GM18526 (cell line): ENCODE data around the gene RRP1.

Experiments used
- POLR2A ChIP-seq: IDR thresholded peaks from 3 replicates; pipeline ENCODE4 v1.6.1; 2011; ENCODE audit not compliant: insufficient read length; ENCODE audit errors: extremely low read depth

The RRP1 gene

DNA sequence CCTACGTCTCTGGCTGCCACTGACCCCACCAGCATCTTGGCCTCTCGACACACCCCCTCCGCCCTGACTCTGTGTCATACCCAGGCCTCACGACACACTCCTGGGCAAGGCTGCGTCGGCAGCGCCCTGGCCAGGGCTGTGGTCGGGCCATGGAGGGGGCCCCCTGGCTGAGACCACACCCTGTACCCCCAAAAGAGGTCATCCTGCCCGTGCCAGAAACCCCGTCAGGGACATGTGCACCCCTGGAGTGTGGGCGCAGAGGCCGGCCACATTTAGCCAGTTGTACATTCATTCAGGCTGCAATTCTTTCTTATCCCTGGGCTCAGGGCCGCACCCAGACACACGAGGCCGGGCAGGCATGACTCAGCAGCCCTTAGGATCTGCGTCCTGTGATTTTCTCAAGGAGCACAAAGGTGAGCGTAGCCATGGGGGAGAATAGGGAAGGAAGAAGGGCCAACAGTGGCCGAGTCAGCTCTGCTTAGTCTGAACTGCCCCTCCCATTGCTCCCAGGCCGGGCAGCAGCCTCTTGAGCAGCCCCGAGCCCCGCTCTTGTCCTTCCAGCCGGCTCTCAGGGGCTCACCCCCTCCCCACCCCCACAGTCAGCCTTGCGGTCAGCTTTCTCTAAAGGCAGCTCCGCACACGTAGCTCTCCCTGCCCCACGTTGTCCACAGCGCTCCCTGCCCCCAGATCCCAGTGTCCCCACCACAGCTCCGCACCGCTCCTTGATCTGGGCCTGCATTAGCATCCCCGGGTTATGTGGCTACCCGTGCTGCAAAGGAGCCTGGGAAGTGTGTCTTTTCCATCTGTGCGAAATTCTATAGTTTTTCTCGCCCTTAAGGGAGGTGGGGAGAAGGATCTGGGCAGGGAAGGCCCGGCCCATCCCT lies 21.2 kb upstream of the RRP1 start:
- no peak for TF ChIP-seq POLR2A

- TF ChIP-seq POLR2A = no peak
Observed at GRCh38 chr21:43768868-43769167, 20.6 kb upstream of the RRP1 start.

- no peak for TF ChIP-seq POLR2A
Observed at GRCh38 chr21:43769325-43769958, 19.9 kb upstream of the RRP1 start.

- no peak for TF ChIP-seq POLR2A
Observed at GRCh38 chr21:43770066-43770655, 19.2 kb upstream of the RRP1 start.

GRCh38 chr21:43771199-43771675 lies 18.1 kb upstream of the RRP1 start:
- TF ChIP-seq POLR2A = no peak

DNA sequence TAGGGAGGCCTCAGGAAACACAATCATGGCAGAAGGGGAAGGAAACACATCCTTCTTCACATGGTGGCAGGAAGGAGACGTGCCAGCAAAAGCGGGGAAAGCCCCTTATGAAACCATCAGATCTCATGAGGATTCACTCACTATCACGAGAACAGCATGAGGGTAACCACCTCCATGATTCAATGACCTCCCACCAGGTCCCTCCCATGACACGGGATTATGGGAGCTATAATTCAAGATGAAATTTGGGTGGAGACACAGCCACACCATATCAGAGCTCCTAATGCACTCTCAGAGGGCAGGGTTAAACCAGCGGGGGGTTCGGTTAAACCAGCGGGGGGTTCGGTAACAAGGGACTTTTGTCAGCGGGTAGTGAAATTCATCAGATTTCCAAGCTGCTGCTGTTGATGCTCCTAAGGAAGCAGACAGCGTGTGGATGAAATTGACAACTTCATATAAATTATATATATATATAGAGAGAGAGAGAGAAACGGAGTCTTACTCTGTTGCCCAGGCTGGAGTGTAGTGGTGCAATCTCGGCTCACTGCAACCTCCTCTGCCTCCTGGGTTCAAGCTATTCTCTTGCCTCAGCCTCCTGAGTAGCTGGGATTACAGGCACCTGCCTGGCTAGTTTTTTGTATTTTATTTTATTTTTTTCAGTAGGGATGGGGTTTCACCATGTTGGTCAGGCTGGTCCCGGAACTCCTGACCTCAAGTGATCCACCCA lies 17.5 kb upstream of the RRP1 start:
- no peak for TF ChIP-seq POLR2A

DNA sequence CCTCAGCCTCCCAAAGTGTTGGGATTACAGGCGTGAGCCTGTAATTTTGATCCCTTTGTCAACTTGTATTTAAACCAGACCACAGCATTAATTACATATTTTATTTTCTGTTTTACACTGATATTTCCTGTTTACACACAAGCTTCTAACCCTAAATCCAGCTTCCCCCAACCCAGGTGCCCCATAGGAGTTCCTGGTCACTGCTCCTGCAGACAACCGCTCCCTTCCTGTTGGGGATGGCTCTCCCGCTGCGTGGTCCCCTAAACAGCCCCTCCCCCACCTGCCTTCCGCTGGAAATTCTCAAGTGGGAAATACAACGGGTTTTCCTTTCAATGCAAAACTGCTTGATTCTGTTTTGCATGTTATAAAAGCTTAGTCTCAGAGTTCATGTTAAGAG lies 17.0 kb upstream of the RRP1 start:
- no peak for TF ChIP-seq POLR2A

DNA sequence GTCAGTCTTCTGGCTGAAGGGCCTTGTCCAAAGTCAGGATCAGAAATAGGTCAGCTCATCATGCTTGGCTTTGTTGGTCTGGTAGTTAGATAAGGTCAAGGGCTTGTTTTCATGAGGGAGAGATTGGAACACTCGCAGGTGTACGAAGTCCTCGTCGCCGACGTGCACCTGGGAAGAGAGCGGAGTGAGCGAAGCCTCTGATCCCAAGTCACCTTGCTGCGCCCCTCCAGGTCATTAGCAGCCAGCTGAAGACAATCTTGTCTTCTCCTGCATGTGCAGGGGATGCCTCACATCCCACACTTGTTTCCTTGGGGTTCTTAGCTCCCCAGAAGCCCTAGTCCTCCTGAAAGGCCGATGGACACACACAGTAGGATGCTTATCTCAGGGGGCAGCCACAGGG lies 15.2 kb upstream of the RRP1 start:
- TF ChIP-seq POLR2A = no peak

DNA sequence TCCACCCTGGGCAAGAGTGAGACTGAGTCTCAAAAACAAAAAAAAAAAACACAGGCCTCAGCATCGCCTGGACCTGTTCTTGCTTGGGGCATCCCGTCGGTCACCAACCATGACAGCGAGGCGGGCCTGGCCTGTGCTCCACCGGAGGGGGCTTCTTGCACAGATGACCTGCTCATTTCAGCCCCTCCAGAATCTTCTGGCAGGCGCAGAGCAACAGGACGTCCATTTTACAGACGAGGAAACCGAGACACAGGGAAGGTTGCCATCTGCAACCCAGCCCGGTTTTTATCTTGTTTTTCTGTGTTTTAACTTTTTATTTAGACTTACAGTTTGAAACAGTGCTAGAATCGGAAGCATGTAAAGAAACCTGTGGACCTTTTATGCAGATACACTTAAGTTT lies 14.2 kb upstream of the RRP1 start:
- TF ChIP-seq POLR2A = no peak

DNA sequence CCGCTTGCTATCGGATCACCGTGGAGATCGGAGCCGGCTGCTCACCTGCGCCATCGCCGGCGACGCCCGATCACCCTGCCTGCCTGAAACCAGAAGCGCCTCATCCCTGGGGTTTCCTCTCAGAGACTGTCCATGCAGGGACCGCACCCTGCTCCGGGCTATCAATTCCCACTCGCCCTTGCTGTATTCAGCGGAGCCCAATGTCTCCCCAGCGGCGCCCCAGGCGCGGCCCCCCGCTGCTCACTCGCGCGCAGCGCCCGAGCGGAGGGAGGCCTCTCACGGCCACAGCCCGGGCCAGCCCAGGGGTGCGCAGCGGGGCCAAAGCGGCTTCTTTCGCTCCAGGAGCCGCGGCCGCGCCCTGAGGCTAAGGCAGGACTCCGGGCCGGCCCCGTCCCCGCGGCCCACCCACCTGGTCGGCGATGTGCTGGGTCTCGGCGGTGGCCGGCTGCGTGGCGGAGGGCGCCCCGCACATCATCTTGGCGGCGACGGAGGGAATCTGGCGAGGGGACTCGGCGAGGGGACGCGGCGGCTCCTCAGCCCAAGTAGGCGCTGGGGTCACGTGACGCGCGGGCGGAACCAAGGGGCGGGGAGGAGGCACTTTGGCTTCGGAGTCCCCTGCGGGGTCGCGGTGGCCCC lies 13.5 kb upstream of the RRP1 start, which contains the start of gene CSTB:
TSS of gene CSTB (minus strand) at position 514 of the 636 bp plus-strand sequence. CDS start at position 475, 39 bp downstream.
- peak; percentile 72 for TF ChIP-seq POLR2A

GRCh38 chr21:43777953-43778352 lies 11.4 kb upstream of the RRP1 start:
- no peak for TF ChIP-seq POLR2A

- no peak for TF ChIP-seq POLR2A
Observed at GRCh38 chr21:43778469-43779335, 10.7 kb upstream of the RRP1 start.

DNA sequence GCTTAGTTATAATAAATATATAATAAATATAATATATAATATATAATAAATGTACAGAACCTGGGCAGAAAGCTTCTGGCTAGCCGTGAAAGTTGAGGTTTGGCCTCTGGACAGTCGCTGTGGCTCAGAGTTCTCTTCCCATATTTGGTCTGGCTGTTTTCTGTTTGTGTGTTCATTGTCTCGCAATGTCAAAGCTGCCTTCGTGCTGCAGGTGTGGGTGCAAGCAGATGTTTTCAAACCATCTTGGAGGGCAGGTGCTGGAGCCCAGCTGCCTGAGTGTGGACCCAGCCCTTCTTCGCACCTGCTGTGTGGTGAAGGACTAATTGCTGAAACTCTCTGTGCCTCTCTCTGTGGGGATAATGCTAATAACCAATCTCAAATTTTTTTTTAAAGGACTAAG lies 9.7 kb upstream of the RRP1 start:
- no peak for TF ChIP-seq POLR2A

- no peak for TF ChIP-seq POLR2A
Observed at GRCh38 chr21:43781846-43782245, 7.5 kb upstream of the RRP1 start.
